Inflammatory macrophage treated with lipopolysaccharide for 4 hours (primary cell): Measurements from ENCODE around the gene LPXN.

Experiments used
- DNase-seq: peaks from one replicate; pipeline ENCODE4 v3.0.0-alpha.2; 2020

The LPXN gene

DNA sequence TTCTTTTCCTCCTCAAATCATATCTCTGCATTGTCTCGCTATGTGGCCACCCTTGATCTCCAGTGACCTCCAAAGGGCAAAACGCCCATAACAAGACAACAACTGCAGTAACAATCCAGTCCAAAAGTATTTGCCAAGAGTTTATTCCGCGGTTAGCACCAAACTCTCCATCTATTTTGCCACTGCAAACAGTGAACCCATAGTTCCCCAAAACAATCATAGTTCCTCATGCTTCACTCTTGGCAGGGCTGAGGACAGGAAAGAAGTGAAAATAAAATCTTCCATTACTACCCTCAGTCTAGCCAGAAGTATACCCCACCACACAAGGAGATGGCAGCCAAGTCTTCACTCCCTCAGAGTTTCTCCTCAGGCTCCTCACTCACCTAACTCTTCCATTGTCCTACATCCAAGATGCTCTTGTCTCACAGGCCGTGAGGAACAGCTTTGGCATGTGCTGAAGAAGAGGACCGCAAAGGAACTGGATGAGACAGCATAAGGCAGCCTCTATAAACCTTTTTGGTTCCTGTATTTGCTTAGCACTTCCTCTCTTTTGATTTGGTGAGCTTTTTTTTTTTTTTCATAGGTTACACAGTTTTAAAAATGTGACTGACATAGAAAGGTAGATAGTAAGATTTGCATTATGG lies at the start of gene LPXN:
Gene LPXN (minus strand): TSS at position 480 of the 644 bp plus-strand sequence. CDS start 84 bp downstream, at position 396.
- peak; percentile 86 for DNase-seq

DNA sequence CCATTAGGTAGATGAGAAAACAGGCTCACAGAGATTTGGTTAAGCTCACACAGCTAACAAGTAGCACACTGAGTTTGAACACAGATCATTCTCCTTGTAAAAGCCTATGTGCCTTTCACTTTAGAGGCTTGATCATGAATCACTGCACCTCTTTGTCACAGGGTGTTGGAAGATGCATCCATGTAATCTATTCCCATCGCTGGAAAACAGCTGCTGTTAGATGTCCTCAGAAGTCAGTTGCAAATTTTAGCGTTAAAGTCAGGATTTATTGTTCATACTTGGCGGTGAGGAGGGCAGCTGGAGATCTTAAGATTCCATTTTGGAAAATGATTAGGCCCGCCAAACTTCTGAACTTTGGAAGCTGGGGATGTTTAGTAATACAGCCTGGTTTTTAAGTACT lies 49.4 kb upstream of the LPXN start:
- no peak for DNase-seq

DNA sequence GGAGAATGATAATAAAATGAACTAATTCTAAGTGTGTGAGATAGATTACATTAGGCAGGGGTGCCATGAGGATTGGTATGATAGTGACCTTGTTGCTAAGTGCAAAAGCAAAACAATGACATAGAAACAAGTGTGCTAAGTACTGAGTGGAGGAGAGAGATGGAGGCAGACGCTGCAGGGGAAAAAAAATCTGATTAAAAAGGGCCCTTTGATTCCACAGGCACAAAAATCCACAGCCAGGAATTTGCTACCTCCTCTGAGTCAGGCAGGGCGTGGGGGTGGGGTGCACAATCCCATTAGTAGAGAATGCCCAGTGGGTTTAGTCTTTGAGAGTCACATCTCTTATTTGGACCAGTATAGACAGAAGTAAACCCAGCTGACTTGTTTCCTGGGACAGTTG lies 46.7 kb upstream of the LPXN start, which contains the start of gene CNTF:
Gene CNTF (plus strand): TSS at position 322 of the 400 bp plus-strand sequence. CDS start 88 bp downstream, outside the sequence.
- no peak for DNase-seq

DNA sequence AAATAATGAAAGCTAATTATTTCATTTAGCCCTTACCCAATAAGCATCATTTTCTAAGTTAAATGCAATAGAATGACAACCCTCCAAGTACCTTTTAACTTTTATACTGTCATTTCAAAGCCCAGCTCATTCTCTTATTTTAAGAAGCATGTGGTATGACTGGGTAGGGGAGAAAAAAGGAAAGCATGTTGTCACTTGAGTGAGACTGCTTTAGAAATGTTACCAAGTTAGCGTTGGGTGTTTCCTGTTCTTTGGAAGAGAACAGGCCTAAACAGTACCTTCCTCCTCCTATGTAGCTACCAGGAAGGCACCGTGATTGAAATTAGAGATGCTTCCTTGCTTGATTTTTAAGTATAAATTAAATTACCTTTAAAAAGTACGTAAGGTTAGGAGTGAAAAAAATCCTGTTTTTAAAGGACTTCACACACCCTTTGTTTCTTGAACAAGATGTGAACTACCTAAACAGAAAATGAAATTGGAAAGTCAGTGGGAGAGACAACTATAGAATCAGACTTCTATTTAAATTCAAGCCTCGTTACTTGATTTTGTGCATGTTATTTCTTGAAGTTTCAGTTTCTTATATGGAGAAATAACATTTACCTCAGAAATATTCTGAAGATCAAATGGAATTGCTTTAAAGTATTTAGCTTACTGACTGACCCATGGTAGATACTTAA lies 46.1 kb upstream of the LPXN start:
- DNase-seq = no peak

DNA sequence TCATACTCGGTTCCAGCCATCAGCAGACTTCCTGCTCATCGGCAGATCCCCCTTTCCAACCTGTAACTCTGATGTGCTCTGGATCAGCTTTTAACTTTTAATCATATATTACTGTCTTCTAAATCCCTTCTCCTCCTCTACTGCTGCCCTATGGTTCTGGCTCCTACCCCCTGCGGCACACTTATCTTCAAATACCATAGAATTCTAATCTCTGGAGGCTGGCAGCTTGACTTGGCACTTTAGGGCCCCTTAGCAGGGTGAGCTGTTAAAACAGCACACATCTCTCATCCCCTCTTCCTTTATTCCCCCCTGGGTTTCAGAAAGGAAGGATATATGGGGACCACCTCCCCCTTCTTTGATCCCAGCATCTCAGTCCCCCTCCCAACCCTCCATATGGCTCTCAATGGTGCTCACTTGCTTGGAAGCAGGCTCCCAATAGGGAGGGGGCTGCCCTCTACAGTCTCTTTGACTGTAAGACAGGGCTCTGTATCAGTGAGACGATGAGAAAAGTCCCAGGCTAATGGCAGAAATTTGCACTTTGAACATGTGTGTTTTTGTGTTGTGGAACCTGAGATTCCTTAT lies 42.4 kb upstream of the LPXN start:
- DNase-seq = no peak

DNA sequence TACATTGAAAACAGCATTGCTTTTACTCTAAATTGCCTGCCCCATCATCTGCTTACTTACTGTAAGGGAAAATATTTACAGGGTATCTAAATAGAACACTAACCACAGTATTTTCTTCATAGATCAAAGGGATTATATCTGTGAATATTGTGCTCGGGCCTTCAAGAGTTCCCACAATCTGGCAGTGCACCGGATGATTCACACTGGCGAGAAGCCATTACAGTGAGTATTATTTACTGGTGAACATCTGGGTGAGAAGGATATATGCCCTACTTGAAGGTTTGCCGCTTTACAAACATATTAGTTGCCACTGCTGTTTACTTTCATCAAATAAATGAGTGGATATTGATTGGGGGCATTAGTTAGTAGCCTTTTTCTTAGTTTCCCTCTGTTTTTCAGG lies 40.9 kb upstream of the LPXN start:
- no peak for DNase-seq

DNA sequence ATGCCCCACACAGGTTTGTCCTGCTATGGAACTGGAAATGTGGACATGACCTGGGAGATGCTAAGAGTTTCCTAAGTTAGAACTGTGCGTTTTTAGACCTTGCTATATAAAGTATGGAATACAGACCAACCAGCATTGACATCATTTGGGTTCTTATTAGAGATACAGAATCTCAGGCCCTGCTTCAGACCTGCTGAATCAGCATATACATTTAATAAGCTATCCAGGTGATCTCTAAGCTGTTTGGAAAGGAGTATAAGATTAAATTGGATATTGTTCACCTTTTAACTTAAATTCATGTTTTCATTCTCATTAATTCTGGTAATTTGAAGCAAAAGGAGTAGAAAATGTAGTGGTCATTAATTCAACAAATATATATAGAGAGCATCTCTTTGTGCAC lies 39.9 kb upstream of the LPXN start:
- no peak for DNase-seq

DNA sequence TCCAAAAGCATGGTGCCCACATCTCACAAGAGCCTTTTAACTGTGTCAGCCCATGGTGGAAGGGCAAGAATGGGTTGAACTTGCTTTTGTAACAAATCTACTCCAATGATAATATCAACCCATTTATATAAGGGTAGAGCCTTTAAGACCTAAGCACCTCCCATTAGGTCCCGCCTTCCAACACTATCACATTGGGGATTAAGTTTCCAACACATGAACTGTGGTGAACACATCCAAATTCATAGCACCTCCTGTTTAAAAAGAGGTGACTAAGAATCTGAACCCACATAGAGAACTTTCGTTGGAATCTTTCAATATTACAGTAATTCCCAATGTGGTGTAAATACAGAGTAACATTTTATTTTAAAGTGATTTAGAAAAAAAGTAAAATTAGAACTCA lies 37.6 kb upstream of the LPXN start:
- DNase-seq = no peak

DNA sequence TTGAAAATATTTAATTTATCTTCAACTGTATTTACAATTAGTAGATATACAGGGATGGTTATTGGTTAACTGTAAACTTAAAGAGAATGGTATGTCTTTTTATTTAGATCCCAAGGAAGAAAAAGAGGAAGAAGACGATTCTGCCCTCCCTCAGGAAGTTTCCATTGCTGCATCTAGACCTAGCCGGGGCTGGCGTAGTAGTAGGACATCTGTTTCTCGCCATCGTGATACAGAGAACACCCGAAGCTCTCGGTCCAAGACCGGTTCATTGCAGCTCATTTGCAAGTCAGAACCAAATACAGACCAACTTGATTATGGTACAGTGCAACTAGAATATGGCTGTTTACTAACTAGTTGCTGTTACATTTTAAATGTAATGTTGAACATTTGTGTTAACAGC lies 34.1 kb upstream of the LPXN start:
- peak; percentile 19 for DNase-seq

DNA sequence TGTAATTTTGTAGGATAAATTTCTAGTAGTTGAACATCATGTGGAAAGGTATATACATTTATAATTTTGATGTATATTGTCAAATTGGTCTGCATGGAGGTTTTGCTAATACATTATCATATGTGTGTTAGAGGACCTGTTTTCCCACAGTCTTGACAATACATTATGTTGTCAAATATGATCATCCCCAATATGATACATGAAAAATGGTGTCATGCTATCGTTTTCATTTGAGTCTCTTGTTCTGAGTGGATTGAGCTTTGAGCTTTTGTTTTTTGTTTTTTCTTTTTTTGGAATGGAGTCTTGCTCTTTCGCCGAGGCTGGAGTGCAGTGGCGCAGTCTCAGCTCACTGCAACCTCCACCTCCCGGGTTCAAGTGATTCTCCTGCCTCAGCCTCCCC lies 32.7 kb upstream of the LPXN start:
- no peak for DNase-seq

DNA sequence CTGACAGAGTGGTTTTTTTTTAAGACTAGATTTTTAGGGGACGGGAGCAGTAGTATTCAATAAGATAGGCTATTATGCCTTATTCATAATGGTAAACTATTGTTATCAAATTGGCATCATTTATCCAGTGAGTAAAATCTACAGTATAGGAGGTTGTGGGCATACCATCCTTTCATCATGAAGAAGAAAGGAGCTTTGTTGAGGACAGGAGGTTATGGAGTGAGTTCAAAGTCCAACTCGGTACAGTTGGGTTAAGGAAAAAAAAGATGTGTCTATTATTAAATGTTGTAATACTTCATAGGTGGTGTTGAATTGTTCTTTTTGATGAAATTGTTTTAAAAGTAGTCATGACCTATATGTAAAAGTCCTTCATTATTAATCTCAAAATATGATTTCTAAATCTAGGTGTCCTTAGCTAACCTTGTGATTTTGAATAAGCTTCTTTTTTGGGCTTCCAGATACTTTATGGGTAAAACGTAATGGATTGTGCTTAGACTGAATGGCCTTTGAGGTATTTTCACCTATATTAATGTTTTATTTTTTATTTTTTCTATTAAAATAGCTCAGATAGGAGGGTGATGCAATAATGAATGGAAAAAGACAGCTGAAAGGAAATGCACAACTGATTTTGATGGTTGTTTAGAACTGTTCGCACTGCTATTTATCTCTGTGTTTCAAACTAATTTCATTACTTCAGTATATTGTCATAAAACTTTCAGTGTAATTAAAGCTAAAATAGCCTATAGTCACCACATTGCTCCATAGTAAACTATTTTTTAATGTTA lies 31.5 kb upstream of the LPXN start:
- no peak for DNase-seq

DNA sequence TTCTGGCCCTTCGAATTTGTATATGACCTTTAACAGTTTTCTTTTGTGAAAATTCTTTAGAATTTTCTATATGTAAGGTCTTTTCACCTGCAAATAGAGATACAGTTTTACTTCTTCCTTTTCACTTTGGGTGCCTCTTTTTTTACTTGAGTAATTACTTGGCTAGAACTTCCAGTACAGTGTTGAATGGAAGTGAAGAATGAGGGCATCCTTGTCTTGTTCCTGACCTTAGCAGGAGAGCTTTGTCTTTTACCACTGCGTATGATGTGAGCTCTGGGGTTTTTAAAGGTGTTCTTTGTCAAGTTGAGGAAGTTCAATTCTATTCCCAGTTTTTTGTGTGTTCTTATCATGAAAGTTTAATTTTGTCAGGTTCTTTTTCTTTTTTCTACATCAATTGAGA lies 24.9 kb upstream of the LPXN start:
- no peak for DNase-seq

DNA sequence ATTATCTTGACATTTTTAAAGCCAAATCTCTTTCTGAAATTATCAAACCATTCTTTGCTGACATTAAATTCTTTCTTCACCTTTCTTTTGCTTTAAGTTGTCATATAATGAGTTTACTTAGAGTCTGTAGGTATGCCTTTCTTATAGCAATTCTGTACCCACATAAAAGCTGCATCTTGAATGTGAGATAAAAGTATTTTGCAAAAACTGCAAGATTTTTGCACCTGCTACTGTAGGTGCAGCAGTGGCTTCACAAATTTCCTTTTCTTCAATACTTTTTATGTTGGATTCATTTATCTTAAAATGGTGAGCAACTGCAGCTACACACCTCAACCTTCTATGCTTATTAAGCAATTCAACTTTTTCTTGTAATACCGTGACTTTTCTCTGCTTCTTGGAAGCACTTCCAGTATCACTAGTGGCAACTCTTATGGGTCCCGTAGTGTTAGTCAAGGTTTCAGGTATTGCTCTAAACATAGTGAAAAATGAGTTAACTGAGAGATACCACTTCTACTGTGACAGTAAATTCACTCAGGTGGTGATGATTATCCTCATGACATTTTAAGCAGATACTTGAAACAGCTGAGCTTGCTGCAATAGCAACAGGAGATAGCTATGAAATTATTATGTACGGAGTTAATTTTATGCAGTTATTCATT lies 22.0 kb upstream of the LPXN start:
- DNase-seq = no peak

DNA sequence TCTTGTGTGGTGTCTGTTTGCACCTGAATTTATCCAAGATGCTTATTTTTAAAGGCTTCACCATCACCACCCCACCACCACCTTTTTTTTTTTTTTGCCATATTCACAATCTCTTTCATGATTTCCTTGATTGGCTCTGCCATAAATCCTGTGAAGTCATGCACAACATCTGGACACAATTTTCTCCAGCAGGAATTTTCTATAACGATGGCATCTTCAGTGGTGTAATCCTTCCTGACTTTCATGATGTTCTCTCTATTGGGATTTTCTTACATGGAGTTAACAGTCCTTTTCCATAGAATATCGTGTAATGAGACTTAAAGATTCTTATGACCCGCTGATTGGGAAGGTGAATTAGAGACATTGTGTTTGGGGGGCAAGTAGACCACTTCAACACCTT lies 21.0 kb upstream of the LPXN start:
- DNase-seq = no peak

DNA sequence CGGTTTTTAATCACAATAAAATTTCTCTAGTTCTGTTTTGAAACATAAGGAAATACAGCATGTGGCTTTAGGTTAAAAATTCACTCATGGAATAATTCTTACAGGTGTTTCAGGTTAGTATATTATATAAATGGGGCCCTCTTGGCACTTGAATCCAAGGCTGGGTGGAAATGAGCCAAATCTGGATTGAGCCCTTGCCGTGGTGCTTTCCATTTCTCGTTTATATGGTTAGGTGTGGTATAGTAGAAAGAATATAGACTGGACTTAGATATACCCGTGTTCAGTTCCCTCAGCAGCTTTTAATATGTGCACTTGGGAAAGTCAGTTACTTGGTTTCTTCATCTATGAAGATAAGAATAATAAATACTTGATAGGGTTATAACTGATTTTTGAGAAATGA lies 19.2 kb upstream of the LPXN start:
- DNase-seq = no peak

DNA sequence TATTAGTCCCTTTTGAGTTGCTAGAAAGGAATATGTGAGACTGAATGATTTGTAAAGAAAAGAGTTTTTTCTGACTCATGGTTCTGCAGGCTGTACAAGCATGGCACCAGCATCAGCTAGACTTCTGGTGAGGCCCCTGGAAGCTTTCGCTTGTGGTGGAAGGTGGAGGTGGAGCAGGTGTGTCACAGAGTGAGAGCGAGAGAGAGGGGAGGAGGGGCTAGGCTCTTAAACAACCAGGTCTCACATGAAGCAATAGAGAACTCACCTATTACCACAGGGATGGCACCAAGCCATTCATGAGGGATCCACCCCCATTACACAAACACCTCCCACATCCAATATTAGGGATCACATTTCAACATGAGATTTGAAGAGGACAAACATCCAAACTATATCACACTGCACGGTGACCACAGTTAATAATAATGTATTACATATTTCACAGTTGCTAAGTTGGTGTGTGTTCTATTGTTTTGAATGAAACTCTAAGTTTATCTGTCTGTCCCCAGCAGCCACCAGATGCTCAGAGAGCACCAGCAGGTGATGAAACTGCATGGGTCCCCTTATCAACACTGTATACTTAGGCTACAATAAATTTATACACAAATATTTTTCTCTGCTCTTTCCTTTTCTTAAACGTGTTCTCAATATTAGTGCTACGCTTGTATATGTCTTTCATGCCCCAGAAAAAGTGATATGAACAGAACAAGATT lies 17.3 kb upstream of the LPXN start:
- DNase-seq = no peak

DNA sequence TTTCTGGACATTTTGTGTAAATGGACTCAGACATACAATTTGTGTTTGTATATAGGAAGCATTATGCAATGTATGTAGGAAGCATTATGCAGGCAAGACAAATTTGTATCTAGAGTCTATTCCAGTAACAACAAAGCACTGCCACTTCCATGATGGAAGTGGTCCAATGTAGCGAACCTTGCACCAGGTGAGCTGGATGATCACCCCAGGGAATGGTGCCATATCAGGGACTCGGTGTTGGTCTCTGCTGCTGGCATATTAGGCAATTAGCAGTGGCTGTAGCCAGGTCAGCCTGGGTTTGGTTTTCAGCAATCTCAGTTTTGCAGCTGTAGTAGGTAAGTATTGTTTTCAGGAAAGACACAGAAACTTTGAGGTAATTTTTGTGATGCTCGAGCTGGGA lies 16.0 kb upstream of the LPXN start:
- DNase-seq = no peak

DNA sequence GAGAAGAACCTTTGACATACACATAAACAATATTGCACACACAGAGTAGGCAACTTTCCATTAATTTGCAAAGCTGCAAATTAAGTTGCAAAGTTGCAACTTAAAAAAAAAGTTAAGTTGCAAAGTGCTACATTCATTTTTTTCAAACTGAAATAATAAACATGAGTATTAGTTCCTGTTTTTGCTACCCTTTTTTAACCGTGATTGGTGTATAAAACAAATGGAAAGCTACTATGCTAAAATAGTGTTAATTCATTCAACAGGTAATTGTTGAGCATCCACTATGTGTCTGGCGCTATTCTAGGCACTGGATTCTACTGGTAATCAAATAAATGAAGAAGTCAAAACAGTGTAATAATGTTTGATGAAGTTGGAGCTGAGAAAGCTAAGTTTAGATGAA lies 11.3 kb upstream of the LPXN start:
- DNase-seq = no peak

DNA sequence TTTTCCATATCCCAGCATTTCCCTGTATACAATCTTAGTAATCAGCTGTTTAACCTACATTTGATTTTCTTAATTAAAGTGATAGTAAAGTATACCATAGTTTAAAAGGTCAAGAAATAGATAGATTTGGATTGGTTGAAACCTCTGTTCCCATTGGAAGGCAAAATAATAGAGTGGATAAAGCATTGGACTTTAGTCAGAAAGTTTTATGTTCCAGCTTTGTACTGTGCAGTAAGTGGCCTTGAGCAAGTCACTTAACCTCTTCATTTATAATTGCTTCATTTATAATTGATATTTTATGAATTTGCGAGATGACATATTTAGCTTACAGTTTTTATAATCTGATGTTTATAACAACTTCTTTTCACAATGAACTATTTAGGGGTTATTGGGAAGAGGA lies 6.8 kb upstream of the LPXN start:
- DNase-seq = no peak

DNA sequence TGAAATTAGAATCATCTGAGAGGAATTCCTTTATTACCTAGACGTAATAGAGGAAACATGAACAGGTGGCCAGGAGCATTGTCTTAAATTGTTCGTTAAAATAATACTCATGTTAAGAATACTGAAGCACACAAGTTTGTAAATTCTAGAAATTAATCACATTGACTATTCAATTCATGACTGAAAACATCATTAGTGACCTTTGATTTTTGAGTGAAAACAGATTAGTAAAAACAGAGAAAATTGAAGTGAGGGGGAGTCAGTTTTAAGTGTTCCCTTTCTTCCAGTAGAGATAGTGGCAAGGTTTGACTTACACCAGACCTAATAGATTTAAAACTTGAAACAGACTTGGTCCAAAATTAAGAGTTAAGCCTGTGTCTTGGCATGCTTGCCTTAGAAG lies 4.7 kb upstream of the LPXN start:
- no peak for DNase-seq

DNA sequence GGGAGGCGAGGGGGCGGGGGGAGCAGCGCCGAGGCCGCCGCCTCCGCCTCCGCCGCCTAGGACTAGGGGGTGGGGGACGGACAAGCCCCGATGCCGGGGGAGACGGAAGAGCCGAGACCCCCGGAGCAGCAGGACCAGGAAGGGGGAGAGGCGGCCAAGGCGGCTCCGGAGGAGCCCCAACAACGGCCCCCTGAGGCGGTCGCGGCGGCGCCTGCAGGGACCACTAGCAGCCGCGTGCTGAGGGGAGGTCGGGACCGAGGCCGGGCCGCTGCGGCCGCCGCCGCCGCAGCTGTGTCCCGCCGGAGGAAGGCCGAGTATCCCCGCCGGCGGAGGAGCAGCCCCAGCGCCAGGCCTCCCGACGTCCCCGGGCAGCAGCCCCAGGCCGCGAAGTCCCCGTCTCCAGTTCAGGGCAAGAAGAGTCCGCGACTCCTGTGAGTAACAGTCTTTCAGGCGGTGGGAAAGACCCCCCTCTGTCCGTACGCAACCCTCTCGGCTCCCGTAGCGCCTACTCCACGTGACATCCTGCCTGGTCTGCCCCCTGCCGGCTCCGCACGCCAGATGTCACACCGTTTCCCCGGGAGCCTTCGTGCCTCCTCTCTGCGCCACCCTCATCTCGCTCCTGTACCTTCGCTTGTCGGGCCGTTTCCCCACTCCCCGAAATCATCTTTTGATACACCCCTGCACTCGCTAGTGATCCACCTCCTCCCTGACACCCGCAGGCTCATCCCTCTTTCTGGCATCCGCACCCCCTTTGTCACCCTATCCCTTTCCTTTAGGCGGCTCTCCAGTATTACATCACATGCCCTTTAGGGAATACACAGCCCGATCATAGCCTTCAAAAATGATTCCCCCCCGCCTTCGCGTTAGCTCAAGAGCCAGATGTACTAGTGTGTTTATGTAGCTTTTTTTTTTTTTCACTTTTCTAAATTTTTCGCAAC lies 3.8 kb upstream of the LPXN start:
- DNase-seq = peak; percentile 91
